ENCODE results near the gene MB.

GRCh38 chr22:35587896-35588295 is 29.2 kb downstream of the MB start:
- TF ChIP-seq CTCF (IDR thresholded peaks at IDR 0.05) (no peak), POLR2A (IDR thresholded peaks at IDR 0.05) (no peak)

Measured in testis (tissue), 2 donors.